Esophagus mucosa (tissue), 1 donor: Measurements from ENCODE around the gene SEPTIN14. TPM values are rescaled to one million over a fixed set of nuclear protein-coding genes. Genes with fewer than 3 reads are reported as not detected.
A peak's percentile ranks its signal among the peaks of the same experiment; 100 is the strongest.
"Not testable (repeated sequence)": the region's sequence is repeated elsewhere in the genome, so short reads cannot be mapped to it uniquely, and the experiment has no call there.

ENCODE experiments used
- ATAC-seq: fragments of 200-7000 bp; cut with Tn5 transposase; one replicate; pipeline ENCODE4 v1.9.1; 2020
- total RNA-seq: library from RNA; stranded (reverse); gene quantifications from one replicate; pipeline ENCODE4 v1.2.4, GENCODE V29; 2023
- donor health status: DM: yes; HTN: yes; CAD: no.

SEPTIN14 gene
- total RNA-seq, 1 donor from 2014 or later = not detected

- ATAC-seq = no peak
These were observed 83.9 kb downstream of the SEPTIN14 start for GRCh38 chr7:55778631-55779030.

- ATAC-seq = no peak
These were observed 86.4 kb downstream of the SEPTIN14 start for GRCh38 chr7:55776196-55776595.

GRCh38 chr7:55775051-55775420, 87.5 kb downstream of the SEPTIN14 start:
- ATAC-seq = no peak

- ATAC-seq = peak; percentile 96
These were observed 88.1 kb downstream of the SEPTIN14 start for GRCh38 chr7:55774327-55775050.

- ATAC-seq = no peak
These were observed 91.8 kb downstream of the SEPTIN14 start for GRCh38 chr7:55770778-55771177.

- ATAC-seq = not testable (repeated sequence)
These were observed 109.2 kb downstream of the SEPTIN14 start for GRCh38 chr7:55753274-55753862.

- ATAC-seq = not testable (repeated sequence)
These were observed 117.8 kb downstream of the SEPTIN14 start for GRCh38 chr7:55744706-55745105.

Other genes with a start within 250 kb of the SEPTIN14 start
- 1.2 TPM for gene ZNF713, start 24.7 kb upstream of the SEPTIN14 start, total RNA-seq
- gene MRPS17, start 89.1 kb upstream of the SEPTIN14 start, total RNA-seq = 14.7 TPM
- gene NIPSNAP2, start 101.8 kb upstream of the SEPTIN14 start, total RNA-seq = 30.9 TPM
- 27.5 TPM for gene PSPH, start 188.7 kb upstream of the SEPTIN14 start, total RNA-seq
- 81.3 TPM for gene CCT6A, start 189.0 kb upstream of the SEPTIN14 start, total RNA-seq
- 91.7 TPM for gene SUMF2, start 201.5 kb upstream of the SEPTIN14 start, total RNA-seq
- gene PHKG1, start 230.2 kb upstream of the SEPTIN14 start, total RNA-seq = 0.88 TPM
- 387 TPM for gene CHCHD2, start 243.7 kb upstream of the SEPTIN14 start, total RNA-seq